ENCODE results near the gene FAM110D. TPM values are rescaled to one million over a fixed set of nuclear protein-coding genes. Genes with fewer than 3 reads are reported as not detected.
A peak's percentile ranks its signal among the peaks of the same experiment; 100 is the strongest.

The FAM110D gene
- total RNA-seq, 1 experiment from 2014 or later = 0.46 TPM

- peaks cover 48 to 56% of the 10 kb centered on the region in 2 experiments for H3K4me1 Mint-ChIP-seq
- Histone ChIP-seq H3K79me1 (ENCODE audit: insufficient read depth, low read depth, low read length, poor library complexity, severe bottlenecking) (no peaks in the 10 kb centered on the region), H3K9me3 (ENCODE audit: control insufficient read depth, low read depth, low read length) (no peaks in the 10 kb centered on the region), H3K23me2 (ENCODE audit: insufficient read length, low read depth, low read length, poor library complexity, severe bottlenecking) (peaks cover 24% of the 10 kb centered on the region), H2AK5ac (ENCODE audit: insufficient read length, low read length) (no peak overlapping the region), H4K91ac (ENCODE audit: insufficient read length, low read depth, low read length) (no peak overlapping the region), H3K14ac (ENCODE audit: insufficient read depth, low read length) (no peak overlapping the region), H3K4ac (ENCODE audit: low read depth, low read length) (no peak overlapping the region), H3K4me2 (ENCODE audit: insufficient read depth, insufficient read length, low read length) (peak overlapping the region; percentile 46), H3K9ac (ENCODE audit: extremely low read depth, insufficient read length, low read length) (no peak overlapping the region), H4K20me1 (ENCODE audit: control insufficient read depth, insufficient read depth, insufficient read length) (no peaks in the 10 kb centered on the region), H3K79me2 (ENCODE audit: insufficient read depth, low read length) (no peaks in the 10 kb centered on the region), H2BK20ac (ENCODE audit: low read depth, low read length, poor library complexity, severe bottlenecking) (no peak overlapping the region), H2AFZ (ENCODE audit: low read length) (no peak overlapping the region), H3T11ph (ENCODE audit: low read length) (no peak overlapping the region), H2BK12ac (ENCODE audit: insufficient read length, low read depth, low read length) (no peak overlapping the region), H2BK120ac (ENCODE audit: low read depth, low read length, poor library complexity, severe bottlenecking) (no peak overlapping the region), H3K56ac (ENCODE audit: insufficient read length, low read depth, low read length) (no peak overlapping the region), H3K4me1 (ENCODE audit: insufficient read depth, low read length) (peaks cover 11% of the 10 kb centered on the region; the same call in 1 of the 2 replicates), H4K5ac (ENCODE audit: insufficient read length, low read depth, low read length) (no peak overlapping the region), H3K27me3 (ENCODE audit: insufficient read depth, low read length) (peaks cover 39% of the 10 kb centered on the region; the same call in 1 of the 2 replicates), H2BK15ac (ENCODE audit: low read depth, low read length) (no peak overlapping the region), H3K23ac (ENCODE audit: insufficient read length, low read depth, low read length) (no peak overlapping the region), H3K27ac (ENCODE audit: insufficient read length, low read depth, low read length) (no peak overlapping the region), H4K8ac (replicated peaks; ENCODE audit: insufficient read length, low read depth, low read length) (no peak overlapping the region), H3K18ac (ENCODE audit: insufficient read length, low read depth, low read length) (no peak overlapping the region), H2BK5ac (ENCODE audit: insufficient read length, low read length) (no peak overlapping the region)
- no peaks in the 10 kb centered on the region for H3K36me3 Mint-ChIP-seq (ENCODE audit: insufficient read depth in 1 of 3, low read depth in 3 of 3)
- peak overlapping the region in 1 of 3 experiments; percentile 74; a peak in 1 of 7 replicates for H3K27ac Mint-ChIP-seq
- no peak for TF ChIP-seq CTCF (conservative IDR thresholded peaks at IDR 0.05)
- H3K4me3 Mint-ChIP-seq = peak overlapping the region; percentile 49 to 71
- H3K9me3 Mint-ChIP-seq = peaks cover 0 to 4% of the 10 kb centered on the region in 2 experiments; a peak in 1 of 5 replicates
- no peak for DNase-seq
- peaks cover 93% of the 10 kb centered on the region for H3K27me3 Mint-ChIP-seq (ENCODE audit: low read depth)
- no CpG with 5 or more reads among the region's 18 CpGs for WGBS (ENCODE audit: extremely low coverage, insufficient read length, low lambda C conversion rate)
Measured at GRCh38 chr1:26160527-26161414, 1.9 kb downstream of the FAM110D start.

Measured in H9 (cell line).